Skin epidermis (tissue), 12 donors: ENCODE measurements around the gene FSTL4.
"Not testable (repeated sequence)": the region's sequence is repeated elsewhere in the genome, so short reads cannot be mapped to it uniquely, and the experiment has no call there.

Source experiments
- H3K27ac ChIP-seq, 21 experiments: fragments of 200-600 bp; sonication (generic) in 11 of 21; one replicate each; pipeline ENCODE4 v1.5.0; 2020; ENCODE audit warnings: mild to moderate bottlenecking in 3 of 21, inconsistent platforms in 2 of 21, moderate library complexity in 2 of 21
- H3K4me3 ChIP-seq, 7 experiments: fragments of 200-600 bp; sonication (generic) in 2 of 7; one replicate each; pipeline ENCODE4 v1.5.0; 2020; ENCODE audit warnings: inconsistent platforms in 2 of 7, mild to moderate bottlenecking in 2 of 7, moderate library complexity in 1 of 7

FSTL4 gene

GRCh38 chr5:133397990-133398645, 214.2 kb downstream of the FSTL4 start:
- H3K27ac ChIP-seq: no peak overlapping the region
- no peak overlapping the region for H3K4me3 ChIP-seq

DNA sequence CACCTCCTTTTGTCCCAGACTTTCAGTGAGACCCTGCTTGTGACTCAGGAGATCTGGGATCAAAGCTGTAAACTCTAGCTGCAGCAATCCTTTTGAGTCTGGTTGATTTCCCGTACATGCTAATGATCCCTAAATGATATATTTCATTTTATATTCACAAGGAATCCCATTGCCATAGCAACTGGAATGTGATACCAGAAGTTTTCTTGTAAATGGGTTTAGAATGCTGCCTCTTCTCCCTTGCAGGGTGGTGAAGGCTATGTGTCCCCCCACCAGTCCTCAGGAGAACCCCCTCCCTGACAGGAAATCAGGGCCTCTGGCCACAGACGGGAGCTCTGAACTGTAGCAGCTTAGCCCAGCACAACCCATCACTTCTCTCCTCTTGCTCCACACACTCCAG, 215.0 kb downstream of the FSTL4 start:
- no peak overlapping the region for H3K4me3 ChIP-seq
- H3K27ac ChIP-seq: no peak overlapping the region

- H3K27ac ChIP-seq: no peak overlapping the region
These were observed 215.5 kb downstream of the FSTL4 start for GRCh38 chr5:133396814-133397213.

GRCh38 chr5:133396187-133396741, 216.1 kb downstream of the FSTL4 start:
- H3K27ac ChIP-seq: no peak overlapping the region

More at GRCh38 chr5:133396814-133397213, 215.5 kb downstream of the FSTL4 start:
- H3K4me3 ChIP-seq: no peak overlapping the region

DNA sequence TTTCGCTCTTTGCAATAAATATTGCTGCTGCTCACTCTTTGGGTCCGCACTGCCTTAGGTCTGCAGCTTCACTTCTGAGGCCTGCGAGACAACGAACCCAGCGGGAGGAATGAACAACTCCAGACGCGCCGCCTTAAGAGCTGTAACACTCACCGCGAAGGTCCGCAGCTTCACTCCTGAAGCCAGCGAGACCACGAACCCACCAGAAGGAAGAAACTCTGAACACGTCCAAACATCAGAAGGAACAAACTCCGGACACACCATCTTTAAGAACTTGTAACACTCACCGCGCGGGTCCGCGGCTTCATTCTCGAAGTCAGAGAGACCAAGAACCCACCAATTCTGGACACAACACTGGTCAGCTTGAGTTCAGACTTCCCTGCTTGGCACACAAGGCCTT, 217.1 kb downstream of the FSTL4 start:
- not testable (repeated sequence) for H3K27ac ChIP-seq, H3K4me3 ChIP-seq

More at GRCh38 chr5:133396187-133396741, 216.1 kb downstream of the FSTL4 start:
- no peak overlapping the region for H3K4me3 ChIP-seq

DNA sequence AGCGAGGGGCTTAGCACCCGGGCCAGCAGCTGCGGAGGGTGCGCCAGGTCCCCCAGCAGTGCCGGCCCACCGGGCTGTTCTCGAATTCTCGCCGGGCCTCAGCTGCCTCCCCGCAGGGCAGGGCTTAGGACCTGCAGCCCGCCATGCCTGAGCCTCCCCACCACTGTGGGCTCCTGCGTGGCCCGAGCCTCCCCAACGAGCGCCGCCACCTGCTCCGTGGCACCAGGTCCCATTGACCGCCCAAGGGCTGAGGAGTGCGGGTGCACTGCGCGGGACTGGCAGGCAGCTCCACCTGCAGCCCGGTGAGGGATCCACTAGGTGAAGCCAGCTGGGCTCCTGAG, 217.9 kb downstream of the FSTL4 start:
- H3K4me3 ChIP-seq, H3K27ac ChIP-seq: not testable (repeated sequence)

GRCh38 chr5:133393776-133394476, 218.4 kb downstream of the FSTL4 start:
- no peak overlapping the region for H3K4me3 ChIP-seq
- no peak overlapping the region for H3K27ac ChIP-seq

DNA sequence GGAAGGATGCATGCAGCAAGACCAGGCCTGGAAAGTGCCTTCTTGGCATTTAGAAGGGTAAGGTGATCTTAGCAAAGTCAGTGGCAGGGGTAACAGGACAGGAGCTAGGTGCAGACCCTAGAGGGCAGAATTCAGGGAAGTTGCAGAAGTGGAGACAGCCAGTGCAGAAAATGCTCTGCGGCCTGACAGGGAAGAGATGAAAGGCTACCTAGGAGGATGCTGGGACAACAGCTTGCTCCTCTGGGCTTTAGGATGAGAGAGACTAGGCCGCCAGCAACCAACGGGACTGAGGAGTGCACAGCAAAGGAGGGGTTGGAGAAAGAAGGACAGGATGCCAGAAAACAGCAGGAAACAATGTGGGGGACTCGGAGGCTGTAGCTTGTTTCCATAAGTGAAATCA, 219.9 kb downstream of the FSTL4 start:
- no peak overlapping the region for H3K4me3 ChIP-seq
- no peak overlapping the region for H3K27ac ChIP-seq

- H3K4me3 ChIP-seq: no peak overlapping the region
- no peak overlapping the region for H3K27ac ChIP-seq
These were observed 220.8 kb downstream of the FSTL4 start for GRCh38 chr5:133391354-133392136.

- H3K27ac ChIP-seq: no peak overlapping the region
- no peak overlapping the region for H3K4me3 ChIP-seq
These were observed 221.7 kb downstream of the FSTL4 start for GRCh38 chr5:133390416-133391353.

DNA sequence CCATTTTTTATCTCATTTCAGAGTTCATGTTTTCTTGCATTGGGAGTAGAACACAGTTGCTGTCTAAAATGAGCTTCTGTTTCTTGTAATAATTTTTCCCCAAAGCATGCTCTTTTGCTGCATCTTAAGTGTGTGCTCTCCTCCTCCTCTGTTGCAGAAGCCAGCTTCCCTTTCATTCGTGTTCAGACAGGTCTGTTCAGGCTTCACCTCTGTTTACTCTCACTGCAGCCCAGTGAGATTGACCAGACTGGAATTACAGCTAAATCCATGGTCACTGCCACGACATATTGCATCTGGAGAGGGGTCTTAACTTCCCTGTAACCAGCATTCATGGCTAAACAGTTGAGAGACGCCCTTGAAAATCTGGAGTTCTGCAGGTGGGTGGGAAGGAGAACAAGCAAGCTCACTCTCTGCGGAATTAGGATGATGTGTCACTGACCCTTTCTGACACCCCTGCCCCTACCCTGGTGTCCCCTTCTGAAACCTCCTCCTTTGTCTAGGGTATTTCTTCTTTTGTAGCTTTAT, 223.2 kb downstream of the FSTL4 start:
- Histone ChIP-seq H3K4me3 (no peak overlapping the region), H3K27ac (no peak overlapping the region)

DNA sequence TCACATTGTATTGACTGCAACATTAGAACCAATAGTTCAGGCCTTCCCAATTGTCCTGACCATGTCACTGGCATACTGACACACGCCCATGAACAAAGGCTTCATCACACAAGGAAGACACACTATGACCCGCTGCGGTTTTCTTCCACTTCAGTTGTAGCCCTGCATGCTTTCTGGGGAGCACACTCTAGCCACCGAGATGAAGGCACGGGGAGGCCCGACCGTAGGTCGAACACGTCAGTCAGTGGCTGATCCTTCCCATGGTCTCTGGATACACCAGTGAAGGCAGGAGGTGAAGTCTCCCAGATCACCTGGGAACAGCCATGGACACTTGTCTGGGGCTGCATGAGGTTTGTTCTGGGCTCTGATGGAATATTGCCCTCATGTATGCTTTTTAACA, 224.7 kb downstream of the FSTL4 start:
- H3K27ac ChIP-seq: no peak overlapping the region
- no peak overlapping the region for H3K4me3 ChIP-seq

DNA sequence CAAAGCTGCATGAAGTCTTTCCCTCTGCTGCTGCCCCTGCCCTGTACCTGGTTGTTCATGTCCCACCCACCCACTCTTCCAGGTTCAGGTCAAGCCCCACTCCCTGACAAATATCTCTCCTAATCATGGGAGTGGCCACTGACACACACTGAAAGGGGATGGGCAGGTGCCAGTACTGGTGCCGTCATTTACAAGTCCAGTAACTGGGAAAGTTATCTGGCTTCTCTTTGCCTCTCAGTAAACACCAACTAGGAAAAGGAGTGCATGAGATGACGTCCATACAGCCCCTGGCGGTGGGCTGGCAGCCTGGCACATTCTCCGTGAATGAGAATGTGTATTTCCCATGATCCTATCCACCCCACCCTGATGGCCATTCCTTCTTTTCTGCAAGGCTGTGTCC, 225.2 kb downstream of the FSTL4 start:
- Histone ChIP-seq H3K4me3 (no peak overlapping the region), H3K27ac (no peak overlapping the region)

- no peak overlapping the region for H3K27ac ChIP-seq
These were observed 225.7 kb downstream of the FSTL4 start for GRCh38 chr5:133386662-133387061.

GRCh38 chr5:133385346-133385745, 227.0 kb downstream of the FSTL4 start:
- Histone ChIP-seq H3K27ac (no peak overlapping the region), H3K4me3 (no peak overlapping the region)

More at GRCh38 chr5:133386662-133387061, 225.7 kb downstream of the FSTL4 start:
- no peak overlapping the region for H3K4me3 ChIP-seq

- no peak overlapping the region for H3K4me3 ChIP-seq
- H3K27ac ChIP-seq: no peak overlapping the region
These were observed 227.4 kb downstream of the FSTL4 start for GRCh38 chr5:133384903-133385302.

DNA sequence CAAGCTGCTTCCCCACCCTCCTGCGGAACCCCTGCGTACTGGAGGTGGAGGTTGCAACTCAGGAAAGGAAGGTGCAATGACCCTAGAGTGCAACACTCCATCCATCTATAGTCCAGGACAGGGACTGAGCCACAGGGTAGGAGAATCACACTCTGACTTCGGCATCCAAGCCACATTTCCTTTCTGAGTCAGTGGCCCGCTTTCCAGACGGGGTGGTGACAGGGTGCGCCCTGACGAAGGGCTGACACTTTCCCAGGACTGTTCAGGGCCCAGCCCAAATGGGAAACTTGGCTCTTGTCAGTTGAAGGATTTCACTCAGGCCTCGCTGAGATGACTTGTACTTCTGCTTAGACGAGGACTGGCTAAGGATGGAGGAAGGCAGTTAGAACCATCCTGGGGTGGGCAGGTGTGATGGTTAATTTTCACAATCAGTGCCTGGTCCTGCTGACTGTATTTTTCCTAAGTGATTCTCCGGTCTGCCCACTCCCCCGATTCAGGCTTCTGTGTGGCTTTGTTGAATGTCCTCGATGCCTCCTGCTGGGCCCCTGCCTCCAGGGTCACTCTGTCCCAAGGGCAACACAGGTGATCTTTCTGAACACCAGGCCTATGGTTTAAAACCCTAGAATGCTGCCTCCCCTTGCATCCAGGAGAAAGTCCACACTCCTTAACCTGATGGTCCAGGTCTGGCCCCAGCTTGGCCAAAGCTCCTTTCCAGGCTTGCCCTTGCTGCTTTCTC, 228.1 kb downstream of the FSTL4 start:
- Histone ChIP-seq H3K27ac (no peak overlapping the region), H3K4me3 (no peak overlapping the region)

DNA sequence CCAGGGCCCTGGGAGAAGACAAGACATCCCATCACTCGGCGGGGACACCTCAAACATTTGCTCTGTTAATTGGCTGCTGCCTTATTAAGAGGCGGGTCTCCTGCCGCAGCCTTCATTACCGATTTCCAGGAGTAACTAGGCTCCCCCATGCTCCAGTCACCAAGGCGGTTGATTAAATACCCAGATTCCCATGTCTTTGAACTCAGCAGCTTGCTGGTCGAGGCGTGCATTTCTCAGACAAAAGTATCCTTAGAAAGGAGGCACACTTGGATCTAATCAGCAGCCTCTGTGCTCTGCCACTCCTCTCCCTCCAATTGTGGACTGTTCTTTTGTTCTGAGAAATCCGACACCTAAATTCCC, 228.8 kb downstream of the FSTL4 start:
- no peak overlapping the region for H3K4me3 ChIP-seq
- H3K27ac ChIP-seq: no peak overlapping the region
